ENCODE results near the gene SLC35A4.
"Not testable (repeated sequence)": the region's sequence is repeated elsewhere in the genome, so short reads cannot be mapped to it uniquely, and the experiment has no call there.

Gene SLC35A4

GRCh38 chr5:140575309-140575708 lies 10.7 kb downstream of the SLC35A4 start:
- DNase-seq = no peak
- in situ Hi-C loops (cut with HindIII; ENCODE audit: low pct_ligation_motif_present, low pct_unique_long_range_greater_than_20kb, low sequenced_read_pairs) = no loop called here

GRCh38 chr5:140576776-140577201 lies 12.2 kb downstream of the SLC35A4 start:
- in situ Hi-C loops (cut with HindIII; ENCODE audit: low pct_ligation_motif_present, low pct_unique_long_range_greater_than_20kb, low sequenced_read_pairs) = no loop called here
- no peak for DNase-seq

DNA sequence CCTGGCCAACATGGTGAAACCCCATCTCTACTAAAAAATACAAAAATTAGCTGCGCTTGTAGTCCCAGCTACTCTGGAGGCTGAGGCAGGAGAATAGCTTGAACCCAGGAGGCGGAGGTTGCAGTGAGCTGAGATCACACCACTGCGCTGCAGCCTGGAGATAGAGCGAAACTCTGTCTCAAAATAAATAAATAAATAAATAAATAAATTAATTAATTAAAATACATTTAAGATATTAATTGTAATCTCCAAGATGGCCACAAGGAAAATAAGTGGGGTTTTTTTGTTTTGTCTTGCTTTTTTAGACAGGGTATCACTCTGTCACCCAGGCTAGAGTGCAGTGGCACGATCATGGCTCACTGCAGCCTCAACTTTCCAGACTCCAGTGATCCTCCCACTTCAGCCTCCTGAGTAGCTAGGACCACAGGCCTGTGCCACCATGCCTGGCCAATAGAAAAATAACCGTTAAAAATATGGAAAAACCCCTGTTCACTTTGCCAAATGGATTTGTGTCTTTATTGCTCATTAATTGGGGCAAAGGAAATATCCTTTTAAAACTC lies 14.6 kb downstream of the SLC35A4 start:
- in situ Hi-C loops (cut with HindIII; ENCODE audit: low pct_ligation_motif_present, low pct_unique_long_range_greater_than_20kb, low sequenced_read_pairs); DNase-seq: not testable (repeated sequence)

DNA sequence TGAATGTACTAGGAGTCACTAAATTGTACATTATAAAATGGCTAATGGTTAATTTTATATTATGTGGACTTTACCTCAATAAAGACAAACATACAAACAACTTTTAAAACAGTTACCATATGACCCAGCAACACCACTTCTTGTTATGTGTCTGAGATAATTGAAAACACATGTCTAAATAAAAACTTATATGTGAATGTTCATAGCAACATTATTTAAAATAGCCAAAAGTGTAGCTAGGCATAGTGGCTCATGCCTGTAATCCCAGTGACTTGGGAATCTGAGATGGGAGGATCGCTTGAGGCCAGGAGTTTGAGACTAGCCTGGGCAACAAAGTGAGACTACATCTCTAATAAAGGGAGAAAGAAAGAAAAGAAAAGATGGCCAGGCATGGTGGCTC lies 22.9 kb downstream of the SLC35A4 start:
- in situ Hi-C loops (cut with HindIII; ENCODE audit: low pct_ligation_motif_present, low pct_unique_long_range_greater_than_20kb, low sequenced_read_pairs) = no loop called here
- no peak for DNase-seq

GRCh38 chr5:140588311-140589070 lies 23.9 kb downstream of the SLC35A4 start:
- DNase-seq = no peak
- in situ Hi-C loops (cut with HindIII; ENCODE audit: low pct_ligation_motif_present, low pct_unique_long_range_greater_than_20kb, low sequenced_read_pairs) = no loop called here

DNA sequence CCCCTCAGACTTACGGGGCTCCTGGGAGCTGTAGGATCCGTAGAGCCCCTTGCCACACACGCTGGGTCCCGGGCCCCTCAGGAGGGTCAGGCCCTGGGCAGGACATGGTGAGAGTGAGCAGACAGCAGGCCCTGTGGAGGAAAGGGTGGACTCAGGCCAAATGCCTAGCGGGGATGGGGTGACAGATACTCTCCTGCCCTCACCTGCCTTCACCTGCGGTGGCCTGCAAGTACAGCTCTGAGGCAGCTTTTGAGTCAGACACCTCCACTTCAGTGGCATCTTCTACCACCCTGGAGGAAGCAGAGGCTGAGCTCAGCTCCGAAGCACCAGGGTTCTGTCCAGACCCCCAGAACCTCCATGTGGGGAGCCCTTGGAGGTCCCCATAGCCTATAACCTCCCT lies 26.2 kb downstream of the SLC35A4 start:
- no peak for DNase-seq
- in situ Hi-C loops (cut with HindIII; ENCODE audit: low pct_ligation_motif_present, low pct_unique_long_range_greater_than_20kb, low sequenced_read_pairs) = no loop called here

- no peak for DNase-seq
- in situ Hi-C loops (cut with HindIII; ENCODE audit: low pct_ligation_motif_present, low pct_unique_long_range_greater_than_20kb, low sequenced_read_pairs) = no loop called here
Observed at GRCh38 chr5:140591747-140592372, 27.2 kb downstream of the SLC35A4 start.

GRCh38 chr5:140593070-140593469 lies 28.4 kb downstream of the SLC35A4 start:
- in situ Hi-C loops (cut with HindIII; ENCODE audit: low pct_ligation_motif_present, low pct_unique_long_range_greater_than_20kb, low sequenced_read_pairs); DNase-seq: not testable (repeated sequence)

DNA sequence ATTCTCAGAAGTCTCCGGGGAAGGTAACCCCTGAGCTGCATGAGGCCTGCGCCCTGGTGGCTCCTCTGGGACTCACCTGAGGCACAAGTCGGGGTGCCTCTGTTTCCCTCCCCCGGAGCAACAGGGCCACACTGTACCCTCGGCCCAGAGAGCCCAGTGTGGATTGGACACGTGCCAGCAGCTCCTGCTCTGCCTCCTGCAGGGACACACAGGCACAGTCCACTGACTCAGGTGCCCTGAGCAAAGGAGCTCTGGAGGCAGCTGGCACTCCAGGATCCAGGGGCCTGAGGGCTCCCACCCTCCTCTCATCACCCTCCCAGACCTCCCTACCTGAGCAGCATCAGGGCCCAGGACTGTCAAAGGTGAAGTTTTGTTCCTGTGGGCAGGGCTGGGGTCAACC lies 29.5 kb downstream of the SLC35A4 start:
- in situ Hi-C loops (cut with HindIII; ENCODE audit: low pct_ligation_motif_present, low pct_unique_long_range_greater_than_20kb, low sequenced_read_pairs) = no loop called here
- DNase-seq = no peak

DNA sequence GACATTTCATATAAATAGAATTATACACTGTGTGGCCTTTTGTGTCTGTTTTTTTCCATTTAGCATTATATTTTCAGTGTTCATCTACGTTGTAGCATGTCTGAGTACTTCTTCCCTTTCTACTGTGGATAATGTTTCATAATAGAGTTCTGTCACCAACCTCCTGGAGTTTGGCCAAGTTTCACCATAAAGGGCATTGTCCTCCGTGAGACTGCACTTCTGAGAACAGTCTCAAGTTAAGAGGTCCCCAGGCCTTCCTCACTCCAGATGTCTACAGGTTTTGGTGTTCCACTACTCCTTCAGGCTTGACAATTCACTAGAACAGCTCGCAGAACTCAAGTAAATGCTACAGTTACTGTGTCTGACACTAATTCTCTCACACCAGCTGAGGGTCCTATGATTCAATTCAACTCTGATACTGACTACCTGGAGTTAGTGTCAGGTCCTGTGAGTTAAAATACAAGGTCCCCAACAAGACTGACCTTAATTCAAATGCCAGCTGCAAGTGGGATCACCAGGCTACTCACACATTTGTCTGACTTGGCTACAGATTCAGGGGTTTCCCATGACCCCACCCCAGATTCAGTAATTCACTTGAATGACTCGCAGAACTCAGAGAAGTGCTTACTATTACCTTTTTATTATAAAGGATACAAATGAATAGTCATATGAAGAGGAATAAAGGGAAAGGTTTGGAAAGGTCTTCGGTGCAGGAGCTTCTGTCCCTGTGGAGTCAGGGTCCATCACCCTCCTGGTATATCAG lies 31.1 kb downstream of the SLC35A4 start:
- DNase-seq = no peak
- in situ Hi-C loops (cut with HindIII; ENCODE audit: low pct_ligation_motif_present, low pct_unique_long_range_greater_than_20kb, low sequenced_read_pairs) = no loop called here

DNA sequence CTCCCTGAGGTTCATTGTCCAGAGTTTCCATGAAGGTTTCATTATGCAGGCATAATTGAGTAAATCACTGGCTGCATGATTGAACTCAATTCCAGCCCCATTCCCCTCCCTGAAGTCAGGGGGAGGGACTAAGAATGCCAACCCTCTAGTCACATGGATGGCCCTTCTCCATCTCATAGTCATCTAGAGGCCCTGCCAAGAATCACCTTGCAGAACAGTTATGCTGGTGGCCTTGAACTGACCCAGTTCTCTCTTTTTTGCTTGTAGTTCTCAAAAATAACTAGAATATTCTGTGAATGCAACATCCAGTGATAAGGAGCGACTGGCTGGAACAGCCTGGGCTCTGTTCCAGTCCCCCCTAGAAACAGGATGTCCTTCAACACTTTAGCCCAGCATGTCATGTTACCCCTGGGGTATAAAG lies 31.7 kb downstream of the SLC35A4 start:
- in situ Hi-C loops (cut with HindIII; ENCODE audit: low pct_ligation_motif_present, low pct_unique_long_range_greater_than_20kb, low sequenced_read_pairs) = no loop called here
- DNase-seq = no peak

GRCh38 chr5:140598836-140599235 lies 34.2 kb downstream of the SLC35A4 start:
- in situ Hi-C loops (cut with HindIII; ENCODE audit: low pct_ligation_motif_present, low pct_unique_long_range_greater_than_20kb, low sequenced_read_pairs) = no loop called here
- DNase-seq = no peak

- in situ Hi-C loops (cut with HindIII; ENCODE audit: low pct_ligation_motif_present, low pct_unique_long_range_greater_than_20kb, low sequenced_read_pairs) = no loop called here
- DNase-seq = no peak
Observed at GRCh38 chr5:140600096-140600495, 35.5 kb downstream of the SLC35A4 start.

- no peak for DNase-seq
Observed at GRCh38 chr5:140602147-140602546, 37.5 kb downstream of the SLC35A4 start.

DNA sequence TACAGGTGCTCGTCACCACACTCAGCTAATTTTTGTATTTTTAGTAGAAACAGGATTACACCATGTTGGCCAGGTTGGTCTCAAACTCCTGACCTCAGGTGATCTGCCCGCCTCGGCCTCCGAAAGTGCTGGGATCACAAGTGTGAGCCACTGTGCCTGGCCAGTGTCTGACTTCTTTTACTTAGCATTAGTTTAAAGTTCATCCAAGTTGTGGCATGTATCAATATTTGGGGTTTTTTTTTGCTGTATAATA lies 38.7 kb downstream of the SLC35A4 start:
- in situ Hi-C loops (cut with HindIII; ENCODE audit: low pct_ligation_motif_present, low pct_unique_long_range_greater_than_20kb, low sequenced_read_pairs); DNase-seq: not testable (repeated sequence)

More at GRCh38 chr5:140602147-140602546, 37.5 kb downstream of the SLC35A4 start:
- in situ Hi-C loops (cut with HindIII; ENCODE audit: low pct_ligation_motif_present, low pct_unique_long_range_greater_than_20kb, low sequenced_read_pairs) = no loop called here

- no peak for DNase-seq
- in situ Hi-C loops (cut with HindIII; ENCODE audit: low pct_ligation_motif_present, low pct_unique_long_range_greater_than_20kb, low sequenced_read_pairs) = no loop called here
Observed at GRCh38 chr5:140603734-140604133, 39.1 kb downstream of the SLC35A4 start.

DNA sequence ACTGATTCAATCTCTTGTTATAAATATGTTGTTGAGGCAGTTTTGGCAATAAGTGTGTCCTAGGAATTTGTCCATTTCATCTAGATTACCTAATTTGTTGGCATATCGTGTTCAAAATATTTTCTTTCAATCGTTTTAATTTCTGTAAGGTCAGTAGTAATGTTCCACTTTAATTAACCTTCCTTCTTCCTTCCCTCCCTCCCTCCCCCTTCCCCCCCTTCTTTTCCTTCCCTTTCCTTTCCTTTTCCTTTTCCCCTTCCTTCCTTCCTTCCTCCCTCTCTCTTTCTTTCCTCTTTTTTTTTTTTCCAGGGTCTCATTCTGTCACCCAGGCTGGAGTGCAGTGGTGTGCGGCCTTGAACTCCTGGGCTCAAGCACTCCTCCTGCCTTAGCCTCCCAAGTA lies 41.3 kb downstream of the SLC35A4 start:
- in situ Hi-C loops (cut with HindIII; ENCODE audit: low pct_ligation_motif_present, low pct_unique_long_range_greater_than_20kb, low sequenced_read_pairs) = no loop called here
- DNase-seq = no peak

DNA sequence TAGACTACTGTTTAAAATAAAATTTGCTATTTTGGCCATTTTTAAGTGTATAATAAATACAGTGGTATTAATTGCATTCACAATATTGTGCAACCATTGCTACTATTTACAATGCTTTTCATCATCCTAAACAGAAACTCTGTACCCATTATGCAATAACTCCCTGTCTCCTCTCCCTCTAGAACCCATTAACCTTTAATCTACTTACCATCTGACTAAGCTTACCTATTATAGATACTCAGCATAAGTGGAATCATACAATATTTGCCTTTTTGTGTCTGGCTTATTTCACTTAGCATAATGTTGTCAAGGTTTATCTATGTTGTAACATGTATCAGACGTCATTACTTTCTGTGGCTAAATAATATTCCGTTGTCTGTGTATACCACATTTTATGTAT lies 42.4 kb downstream of the SLC35A4 start:
- in situ Hi-C loops (cut with HindIII; ENCODE audit: low pct_ligation_motif_present, low pct_unique_long_range_greater_than_20kb, low sequenced_read_pairs) = no loop called here
- no peak for DNase-seq

DNA sequence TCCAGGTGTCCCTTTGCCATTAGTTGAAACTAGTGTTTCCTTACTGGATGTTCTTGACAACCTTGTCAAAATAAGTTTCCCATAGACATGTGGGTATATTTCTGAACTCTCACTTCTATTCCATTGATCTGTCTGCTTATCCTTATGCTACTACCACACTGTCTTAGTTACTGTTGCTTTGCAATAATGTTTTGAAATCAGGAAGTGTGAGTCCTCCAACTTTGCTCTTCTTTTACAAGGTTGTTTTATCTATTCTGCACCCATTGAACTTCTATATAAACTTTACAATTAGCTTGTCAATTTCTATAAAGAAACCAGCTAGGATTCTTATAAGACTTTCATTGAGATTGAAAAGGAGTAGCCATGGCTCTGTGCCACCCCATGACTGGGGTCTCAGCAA lies 44.1 kb downstream of the SLC35A4 start:
- in situ Hi-C loops (cut with HindIII; ENCODE audit: low pct_ligation_motif_present, low pct_unique_long_range_greater_than_20kb, low sequenced_read_pairs) = no loop called here
- DNase-seq = no peak
